GM21381 (cell line): ENCODE results near the gene KAZN.

Experiments
- ATAC-seq: cut with Tn5 transposase; IDR thresholded peaks from one replicate; pipeline ENCODE4 v1.9.1; 2021; ENCODE audit warnings: mild to moderate bottlenecking, moderate library complexity; ENCODE audit not compliant: unreplicated experiment

Gene KAZN

GRCh38 chr1:14784790-14785773 is 186.6 kb downstream of the KAZN start:
- ATAC-seq: no peak

DNA sequence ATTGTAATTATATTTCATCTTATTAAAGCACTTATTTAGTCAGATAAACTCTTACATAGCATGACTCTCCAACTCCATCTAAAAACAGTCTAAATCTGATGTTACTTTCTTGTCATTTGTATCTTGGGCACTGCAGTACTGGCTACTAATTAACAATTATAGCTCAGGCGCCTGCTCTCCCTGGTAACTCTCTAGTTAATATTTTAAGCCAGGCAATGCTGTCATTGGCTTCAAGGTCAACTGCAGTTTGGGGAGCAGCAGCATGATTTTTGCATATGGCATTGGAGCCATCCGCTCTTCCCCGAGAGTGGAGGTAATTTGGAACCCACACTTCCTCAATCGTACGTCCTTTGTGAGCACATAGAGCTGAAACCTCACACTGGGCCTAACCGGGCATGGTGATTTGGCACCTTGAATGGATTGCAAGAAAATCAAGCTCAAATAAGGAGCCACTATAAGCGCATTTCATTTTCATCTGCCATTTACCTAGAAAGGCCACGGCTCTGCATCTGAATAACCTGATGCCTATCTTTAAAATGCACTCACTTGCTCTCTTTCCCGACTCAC is 187.7 kb downstream of the KAZN start:
- ATAC-seq: no peak

DNA sequence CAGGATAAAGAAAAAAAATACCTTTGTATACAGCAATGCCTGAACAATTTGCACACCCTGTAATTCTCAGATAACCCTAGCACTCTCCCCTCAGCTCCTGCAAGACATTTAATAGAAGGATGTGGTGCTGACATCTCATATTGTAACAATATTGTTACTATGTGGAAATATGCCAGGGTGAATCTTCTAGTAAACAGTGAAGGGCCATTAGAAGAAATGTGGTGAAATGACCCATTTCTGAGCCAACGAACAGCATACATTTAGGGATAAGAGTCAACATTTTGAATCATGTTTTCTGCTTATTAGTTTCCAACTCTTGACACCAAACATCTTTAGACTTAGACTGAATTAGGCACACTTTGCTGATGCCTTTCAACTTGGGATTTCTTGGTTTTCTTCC is 188.2 kb downstream of the KAZN start:
- no peak for ATAC-seq

GRCh38 chr1:14787604-14788003 is 189.1 kb downstream of the KAZN start:
- ATAC-seq: no peak

DNA sequence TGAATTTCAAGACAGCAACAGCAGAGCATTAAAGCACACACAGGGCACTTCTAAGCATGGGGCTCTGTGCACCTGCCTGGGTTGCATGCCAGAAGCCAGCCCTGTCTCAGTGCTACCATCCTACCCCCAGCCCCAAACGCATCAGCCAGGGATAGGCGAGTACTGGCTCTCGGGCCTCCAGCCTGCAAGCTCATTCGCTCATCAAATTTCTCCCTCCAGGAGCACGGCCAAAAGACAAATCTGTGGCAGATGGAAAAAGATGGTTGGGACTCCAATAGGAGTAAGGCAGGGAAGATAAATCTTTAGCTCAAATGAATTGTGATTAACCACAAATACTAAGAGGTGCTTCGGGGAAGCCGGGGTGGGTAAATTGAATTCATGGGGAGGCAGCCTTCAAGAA is 189.6 kb downstream of the KAZN start:
- ATAC-seq: no peak

DNA sequence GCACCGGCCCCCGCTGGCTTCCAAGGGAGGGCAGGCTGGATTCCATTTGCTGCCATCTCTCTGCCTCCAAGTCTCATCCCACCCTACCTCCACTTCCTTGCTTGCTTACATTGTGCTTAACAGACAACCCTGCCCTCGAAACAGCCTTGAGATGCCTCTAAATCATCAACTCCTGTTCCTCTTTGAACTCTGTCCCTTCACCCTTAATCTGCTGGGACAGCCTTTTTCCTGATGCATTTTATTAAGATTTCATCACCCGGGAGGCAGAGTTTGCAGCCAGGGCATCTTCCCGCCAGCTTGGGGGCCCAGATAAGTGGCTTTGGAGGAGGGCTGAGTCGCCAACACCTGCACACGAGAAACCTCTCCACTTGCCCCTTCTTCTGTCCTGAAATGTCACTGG is 192.5 kb downstream of the KAZN start:
- no peak for ATAC-seq

GRCh38 chr1:14791654-14792053 is 193.2 kb downstream of the KAZN start:
- ATAC-seq: no peak

DNA sequence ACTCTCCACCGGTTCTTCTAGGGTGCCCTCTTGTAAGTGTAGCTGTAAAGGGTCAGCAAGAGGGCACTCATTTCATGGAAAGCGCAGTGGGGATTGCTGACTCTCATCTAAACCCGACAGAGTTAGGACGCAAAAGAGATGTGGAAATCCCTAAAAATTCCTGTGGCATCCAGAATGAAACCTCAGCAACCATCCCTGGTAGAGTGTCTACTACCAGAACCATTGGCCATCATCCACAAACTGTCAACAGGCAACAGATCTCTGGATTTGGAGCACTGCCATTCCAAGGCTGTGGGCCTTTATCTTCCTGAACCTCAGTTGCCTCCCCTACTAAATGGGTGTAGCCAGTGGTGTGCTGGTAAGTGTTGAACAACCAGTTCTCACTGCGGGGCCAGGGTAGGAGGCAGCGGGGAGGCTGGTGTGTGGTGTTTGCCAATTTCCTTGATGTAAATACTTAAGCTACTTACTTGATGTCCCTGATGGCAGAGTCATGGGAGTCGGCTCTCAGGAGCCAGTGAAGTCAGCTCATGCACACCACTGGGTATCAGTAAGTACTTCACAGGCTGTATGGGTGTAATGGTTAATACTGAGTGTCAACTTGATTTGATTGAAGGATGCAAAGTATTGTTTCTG is 195.8 kb downstream of the KAZN start:
- ATAC-seq: no peak

GRCh38 chr1:14794906-14795305 is 196.4 kb downstream of the KAZN start:
- ATAC-seq: no peak

GRCh38 chr1:14795589-14795988 is 197.1 kb downstream of the KAZN start:
- ATAC-seq: no peak

- ATAC-seq: no peak
Observed at GRCh38 chr1:14800014-14800413, 201.5 kb downstream of the KAZN start.

GRCh38 chr1:14800500-14801076 is 202.1 kb downstream of the KAZN start:
- no peak for ATAC-seq

- no peak for ATAC-seq
Observed at GRCh38 chr1:14803002-14803789, 204.7 kb downstream of the KAZN start.

DNA sequence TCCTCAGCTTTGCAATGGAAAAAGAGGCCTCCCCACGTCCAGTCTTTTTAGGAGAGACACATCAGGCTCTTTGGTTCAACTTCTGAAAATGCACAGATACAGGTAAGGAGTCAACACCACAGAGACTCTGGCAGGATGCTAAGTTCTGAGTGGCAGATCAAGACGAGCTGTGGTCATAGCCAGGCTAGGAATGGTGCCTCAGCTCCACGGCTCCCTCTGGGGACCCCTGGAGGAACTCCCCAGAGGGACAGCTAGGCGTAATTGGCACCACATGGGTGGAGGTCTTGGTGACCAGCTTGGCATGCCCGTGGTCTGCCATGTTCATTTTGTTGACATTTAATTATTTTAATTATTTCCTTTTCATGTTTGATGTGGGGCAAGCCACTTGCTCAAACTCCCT is 206.1 kb downstream of the KAZN start:
- ATAC-seq: no peak

GRCh38 chr1:14806772-14807171 is 208.3 kb downstream of the KAZN start:
- no peak for ATAC-seq

DNA sequence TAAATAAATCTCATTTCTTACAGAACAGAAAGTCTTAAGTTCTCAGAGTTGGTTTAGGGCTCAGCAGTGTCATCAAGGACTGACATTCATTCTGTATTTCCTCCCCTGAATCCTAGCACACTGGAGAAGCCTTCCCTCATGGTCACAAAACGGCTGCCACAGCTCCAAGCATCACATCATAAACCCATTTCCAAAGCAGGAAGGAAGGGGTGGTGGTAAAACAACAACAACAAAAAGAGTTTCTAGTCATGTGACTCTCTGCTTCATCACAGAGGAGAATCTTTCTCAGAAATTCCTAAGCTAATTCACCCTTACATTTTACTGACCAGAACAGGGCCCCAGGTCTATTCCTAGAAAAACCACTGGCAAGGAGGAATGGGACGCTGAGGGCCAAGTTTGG is 210.3 kb downstream of the KAZN start:
- no peak for ATAC-seq

- no peak for ATAC-seq
Observed at GRCh38 chr1:14809191-14809981, 210.9 kb downstream of the KAZN start.

- no peak for ATAC-seq
Observed at GRCh38 chr1:14810595-14811361, 212.3 kb downstream of the KAZN start.

DNA sequence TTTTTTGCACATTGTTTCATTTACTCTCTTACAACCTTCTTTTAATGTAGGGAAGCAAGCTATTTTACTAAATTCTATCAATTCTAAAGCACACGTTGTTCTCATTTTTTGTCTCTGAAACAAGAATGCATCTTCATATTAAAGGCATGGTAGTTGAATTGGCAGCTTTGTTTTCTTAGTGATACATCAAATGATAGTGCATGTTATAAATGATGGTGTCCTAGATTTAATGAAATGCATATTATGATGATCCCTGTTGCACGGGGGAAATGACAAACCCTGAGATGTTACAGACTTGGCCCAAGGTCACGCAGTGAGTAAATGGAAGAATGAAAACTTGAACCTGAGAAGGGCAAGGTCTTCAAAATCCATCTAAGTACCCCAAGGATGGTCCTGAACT is 213.1 kb downstream of the KAZN start:
- ATAC-seq: no peak
